Fibroblast of mammary gland (primary cell): ENCODE data around the gene SPATA16.
"Not testable (repeated sequence)": the region's sequence is repeated elsewhere in the genome, so short reads cannot be mapped to it uniquely, and the experiment has no call there.

Experiments used
- DNase-seq: peaks from one replicate; pipeline ENCODE4 v3.0.0-alpha.2; 2010; ENCODE audit warnings: low read depth
- H3K4me3 ChIP-seq: 2 replicates; pipeline ENCODE4 v1.5.1; 2011; ENCODE audit warnings: low read depth, mild to moderate bottlenecking, low read length, moderate library complexity; ENCODE audit not compliant: control insufficient read depth
- CTCF ChIP-seq: conservative IDR thresholded peaks from 2 replicates; pipeline ENCODE4 v1.5.1; 2011; ENCODE audit warnings: low read depth, low read length, inconsistent platforms; ENCODE audit not compliant: control insufficient read depth, insufficient read depth

Gene SPATA16, protein sequence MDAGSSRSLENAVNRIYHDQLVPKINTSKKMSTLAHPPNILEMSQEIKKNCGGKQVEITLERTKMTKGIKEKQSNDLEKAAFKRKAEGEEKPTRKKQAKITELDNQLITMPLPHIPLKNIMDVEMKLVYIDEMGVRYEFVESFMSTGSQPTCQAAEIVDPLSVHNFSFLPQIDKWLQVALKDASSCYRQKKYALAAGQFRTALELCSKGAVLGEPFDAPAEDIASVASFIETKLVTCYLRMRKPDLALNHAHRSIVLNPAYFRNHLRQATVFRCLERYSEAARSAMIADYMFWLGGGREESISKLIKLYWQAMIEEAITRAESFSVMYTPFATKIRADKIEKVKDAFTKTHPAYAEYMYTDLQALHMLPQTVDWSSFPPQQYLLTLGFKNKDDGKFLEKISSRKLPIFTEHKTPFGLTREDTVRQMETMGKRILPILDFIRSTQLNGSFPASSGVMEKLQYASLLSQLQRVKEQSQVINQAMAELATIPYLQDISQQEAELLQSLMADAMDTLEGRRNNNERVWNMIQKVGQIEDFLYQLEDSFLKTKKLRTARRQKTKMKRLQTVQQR

GRCh38 chr3:173140986-173141385 lies at the start of gene SPATA16:
Gene SPATA16, minus strand, starts transcription at chr3:173141235. Its CDS starts 23,504 bp downstream, at chr3:173117731.
- H3K4me3 ChIP-seq, result no peak within 1 kb of the TSS
- DNase-seq, result no peak
- TF ChIP-seq CTCF, result no peak

- not testable (repeated sequence) for DNase-seq, H3K4me3 ChIP-seq
These were observed 42.0 kb upstream of the SPATA16 start for GRCh38 chr3:173183022-173183421.

DNA sequence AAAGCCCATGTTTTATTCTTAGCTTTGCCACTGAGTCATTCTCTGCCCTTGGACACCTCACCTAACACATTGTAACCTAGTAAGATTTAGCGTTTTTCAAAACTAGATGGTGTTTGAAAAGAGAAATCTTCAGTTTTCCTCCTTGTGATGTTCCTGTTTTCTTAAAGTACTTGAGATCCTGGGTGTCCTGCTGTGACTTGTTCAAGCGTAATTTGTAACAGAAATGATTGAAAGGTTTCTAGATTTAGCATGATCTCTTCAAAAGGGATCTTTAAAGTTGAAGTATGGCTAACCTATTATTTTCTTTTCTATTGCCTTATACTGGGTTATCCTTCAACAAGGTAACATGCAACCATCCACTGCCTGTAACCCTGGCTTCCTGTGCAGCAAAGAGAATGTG lies 32.6 kb upstream of the SPATA16 start:
- no peak overlapping the region for H3K4me3 ChIP-seq
- TF ChIP-seq CTCF, result no peak
- no peak for DNase-seq

DNA sequence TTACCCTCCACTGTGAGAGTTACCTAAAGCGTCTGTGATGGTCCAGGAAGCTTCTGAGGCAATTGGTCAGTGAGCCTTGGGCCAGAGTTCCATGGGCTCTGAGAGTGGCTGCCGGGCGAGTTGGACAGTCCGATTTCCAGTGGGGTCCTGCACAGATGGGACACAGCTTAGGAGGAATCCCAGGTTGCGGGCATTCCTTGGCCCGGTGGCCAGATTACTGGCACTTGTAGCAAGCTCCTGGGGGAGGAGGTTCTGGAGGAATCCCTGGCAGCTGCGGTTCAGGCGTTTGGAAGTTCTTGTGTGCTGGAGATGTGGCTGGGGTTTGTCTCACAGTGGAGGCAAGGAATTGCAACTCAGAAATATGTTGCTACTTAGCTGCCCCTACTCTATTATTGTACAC lies 18.1 kb upstream of the SPATA16 start:
- not testable (repeated sequence) for H3K4me3 ChIP-seq, DNase-seq

DNA sequence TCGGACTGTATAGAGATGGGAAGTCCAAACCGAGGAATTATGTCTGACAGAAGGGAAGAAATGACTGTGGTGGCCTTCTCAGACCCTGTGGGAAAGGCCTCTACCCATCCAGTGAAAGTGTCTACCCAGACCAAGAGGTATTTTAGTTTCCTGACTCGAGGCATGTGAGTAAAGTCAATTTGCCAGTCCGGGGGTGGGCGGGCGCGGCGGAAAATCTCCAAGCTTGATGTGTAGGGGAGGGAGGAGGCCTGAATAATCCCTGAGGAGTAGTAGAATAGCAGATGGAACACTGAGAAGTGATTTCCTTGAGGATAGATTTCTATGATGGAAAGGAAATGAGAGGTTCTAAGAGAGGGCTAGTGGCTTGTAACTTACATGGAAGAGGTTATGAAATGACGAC lies 15.5 kb upstream of the SPATA16 start:
- not testable (repeated sequence) for H3K4me3 ChIP-seq, DNase-seq

- TF ChIP-seq CTCF, result no peak
- no peak overlapping the region for H3K4me3 ChIP-seq
- no peak for DNase-seq
These were observed 12.6 kb upstream of the SPATA16 start for GRCh38 chr3:173153631-173154030.

GRCh38 chr3:173139420-173139819 lies 1.6 kb downstream of the SPATA16 start:
- no peak overlapping the region for H3K4me3 ChIP-seq
- TF ChIP-seq CTCF, result no peak
- no peak for DNase-seq

- DNase-seq, result no peak
- no peak overlapping the region for H3K4me3 ChIP-seq
- no peak for TF ChIP-seq CTCF
These were observed 3.0 kb downstream of the SPATA16 start for GRCh38 chr3:173138026-173138425.
